HepG2 (cell line): Measurements from ENCODE around the gene CPLANE2.

Experiments
- GFI1 ChIP-seq: sonication (generic); formaldehyde crosslinking; IDR thresholded peaks from 2 replicates; pipeline ENCODE4 v1.5.0; 2020; ENCODE audit warnings: missing genetic modification reagents, mild to moderate bottlenecking, borderline replicate concordance
- PTBP1 ChIP-seq: fragments of 200-400 bp; formaldehyde crosslinking; IDR thresholded peaks from 2 replicates; pipeline ENCODE4 v1.6.1; 2018; ENCODE audit warnings: low read length, low read depth; ENCODE audit not compliant: poor library complexity, severe bottlenecking
- SMAD9 ChIP-seq: sonication (generic); formaldehyde crosslinking; IDR thresholded peaks from 2 replicates; pipeline ENCODE4 v1.5.1; 2020; ENCODE audit warnings: mild to moderate bottlenecking, missing genetic modification reagents
- SMC3 ChIP-seq: IDR thresholded peaks from 2 replicates; pipeline ENCODE4 v1.6.1; 2011; ENCODE audit warnings: low read length, improper control_type of control experiment
- SSRP1 ChIP-seq: IDR thresholded peaks from 2 replicates; pipeline ENCODE4 v1.6.1; 2016; ENCODE audit warnings: control low read depth
- ZNF562 ChIP-seq: sonication (generic); formaldehyde crosslinking; IDR thresholded peaks from 2 replicates; pipeline ENCODE4 v1.8.0; 2022; ENCODE audit warnings: missing genetic modification reagents, borderline replicate concordance
- TF ChIP-seq, protein P1 (sequence below): sonication (generic); formaldehyde crosslinking; IDR thresholded peaks from 2 replicates; pipeline ENCODE4 v1.5.0; 2020; ENCODE audit warnings: mild to moderate bottlenecking, missing genetic modification reagents, moderate library complexity

- TF ChIP-seq ZNF562 (CRISPR knock-in tag) (no peak), SMAD9 (no peak), PTBP1 (no peak), SMC3 (no peak), SSRP1 (CRISPR knock-in tag) (no peak), GFI1 (CRISPR knock-in tag) (no peak)
- TF ChIP-seq, protein P1, sequence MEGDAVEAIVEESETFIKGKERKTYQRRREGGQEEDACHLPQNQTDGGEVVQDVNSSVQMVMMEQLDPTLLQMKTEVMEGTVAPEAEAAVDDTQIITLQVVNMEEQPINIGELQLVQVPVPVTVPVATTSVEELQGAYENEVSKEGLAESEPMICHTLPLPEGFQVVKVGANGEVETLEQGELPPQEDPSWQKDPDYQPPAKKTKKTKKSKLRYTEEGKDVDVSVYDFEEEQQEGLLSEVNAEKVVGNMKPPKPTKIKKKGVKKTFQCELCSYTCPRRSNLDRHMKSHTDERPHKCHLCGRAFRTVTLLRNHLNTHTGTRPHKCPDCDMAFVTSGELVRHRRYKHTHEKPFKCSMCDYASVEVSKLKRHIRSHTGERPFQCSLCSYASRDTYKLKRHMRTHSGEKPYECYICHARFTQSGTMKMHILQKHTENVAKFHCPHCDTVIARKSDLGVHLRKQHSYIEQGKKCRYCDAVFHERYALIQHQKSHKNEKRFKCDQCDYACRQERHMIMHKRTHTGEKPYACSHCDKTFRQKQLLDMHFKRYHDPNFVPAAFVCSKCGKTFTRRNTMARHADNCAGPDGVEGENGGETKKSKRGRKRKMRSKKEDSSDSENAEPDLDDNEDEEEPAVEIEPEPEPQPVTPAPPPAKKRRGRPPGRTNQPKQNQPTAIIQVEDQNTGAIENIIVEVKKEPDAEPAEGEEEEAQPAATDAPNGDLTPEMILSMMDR = no peak
Measured at GRCh38 chr1:16199157-16199501, 37.9 kb downstream of the CPLANE2 start.
